NK-92 (cell line): Measurements from ENCODE around the gene PDXK.
"Not testable (repeated sequence)": the region's sequence is repeated elsewhere in the genome, so short reads cannot be mapped to it uniquely, and the experiment has no call there.

ENCODE experiments used
- DNase-seq: peaks from one replicate; lab custom pipeline; 2025; ENCODE audit not compliant: unreplicated experiment; lab: John Stamatoyannopoulos, UW

Gene PDXK

DNA sequence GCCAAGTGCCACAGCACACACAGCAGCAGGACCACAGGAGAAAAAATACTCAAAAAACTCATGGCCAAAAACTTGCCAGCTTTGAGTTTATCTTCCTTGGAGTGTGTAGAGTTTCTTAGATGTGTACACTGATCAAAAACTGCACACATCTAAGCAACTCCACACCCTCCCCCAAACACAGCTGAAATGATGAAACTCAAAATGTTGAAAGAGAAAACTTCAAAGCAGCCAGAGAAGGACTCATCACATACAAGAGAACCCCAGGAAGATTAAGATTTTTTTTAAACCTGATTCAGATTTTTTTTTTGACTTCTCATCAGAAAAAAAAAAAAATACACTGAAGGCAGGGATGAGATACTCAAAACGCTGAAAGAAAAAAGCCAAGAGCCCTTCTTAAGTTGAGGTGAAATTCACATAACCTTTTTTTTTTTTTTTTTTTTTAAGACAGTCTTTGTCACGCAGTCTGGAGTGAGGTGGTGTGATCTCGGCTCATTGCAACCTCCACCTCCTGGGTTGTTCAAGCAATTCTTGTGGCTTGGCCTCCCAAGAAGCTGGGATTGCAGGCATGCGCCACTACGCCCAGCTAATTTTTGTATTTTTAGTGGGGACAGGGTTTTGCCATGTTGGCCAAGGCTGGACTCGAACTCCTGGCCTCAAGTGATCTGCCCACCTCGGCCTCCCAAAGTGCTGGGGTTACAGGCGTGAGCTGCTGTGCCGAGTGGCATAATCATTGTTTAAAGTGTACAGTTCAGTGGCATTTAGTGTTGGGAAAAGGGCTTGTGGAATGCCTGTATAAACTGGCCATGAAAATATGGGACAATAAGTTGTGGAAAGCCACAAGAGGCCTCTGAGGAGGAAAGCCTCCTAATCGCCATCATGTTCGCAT lies 20.9 kb upstream of the PDXK start:
- DNase-seq: no peak

DNA sequence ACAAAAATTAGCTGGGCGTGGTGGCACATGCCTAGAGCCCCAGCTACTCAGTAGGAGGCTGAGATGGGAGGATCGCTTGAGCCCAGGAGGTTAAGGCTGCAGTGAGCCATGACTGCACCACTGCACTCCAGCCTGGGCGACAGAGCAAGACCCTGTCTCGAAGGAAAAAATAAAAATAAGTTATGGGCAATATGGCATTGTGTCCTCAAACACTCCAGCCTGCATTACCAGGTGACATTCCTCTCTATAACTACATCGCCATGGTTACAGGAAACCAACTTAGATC lies 19.5 kb upstream of the PDXK start:
- DNase-seq: not testable (repeated sequence)

GRCh38 chr21:43699933-43700599 lies 18.9 kb upstream of the PDXK start:
- no peak for DNase-seq

- DNase-seq: no peak
These were observed 16.8 kb upstream of the PDXK start for GRCh38 chr21:43701936-43702784.

DNA sequence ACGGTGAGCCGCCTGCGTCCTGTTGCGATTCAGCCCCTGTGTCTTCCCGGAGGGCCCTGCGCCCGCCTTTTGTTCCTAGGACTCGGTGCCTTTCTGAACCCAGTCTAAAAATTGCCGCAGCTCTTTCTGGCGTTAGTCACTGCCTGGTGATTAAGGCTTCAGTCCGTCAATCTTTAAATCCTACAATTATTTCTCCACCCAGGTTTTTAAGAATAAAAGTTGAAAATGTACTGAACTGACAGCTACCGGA lies 16.2 kb upstream of the PDXK start:
- DNase-seq: no peak

DNA sequence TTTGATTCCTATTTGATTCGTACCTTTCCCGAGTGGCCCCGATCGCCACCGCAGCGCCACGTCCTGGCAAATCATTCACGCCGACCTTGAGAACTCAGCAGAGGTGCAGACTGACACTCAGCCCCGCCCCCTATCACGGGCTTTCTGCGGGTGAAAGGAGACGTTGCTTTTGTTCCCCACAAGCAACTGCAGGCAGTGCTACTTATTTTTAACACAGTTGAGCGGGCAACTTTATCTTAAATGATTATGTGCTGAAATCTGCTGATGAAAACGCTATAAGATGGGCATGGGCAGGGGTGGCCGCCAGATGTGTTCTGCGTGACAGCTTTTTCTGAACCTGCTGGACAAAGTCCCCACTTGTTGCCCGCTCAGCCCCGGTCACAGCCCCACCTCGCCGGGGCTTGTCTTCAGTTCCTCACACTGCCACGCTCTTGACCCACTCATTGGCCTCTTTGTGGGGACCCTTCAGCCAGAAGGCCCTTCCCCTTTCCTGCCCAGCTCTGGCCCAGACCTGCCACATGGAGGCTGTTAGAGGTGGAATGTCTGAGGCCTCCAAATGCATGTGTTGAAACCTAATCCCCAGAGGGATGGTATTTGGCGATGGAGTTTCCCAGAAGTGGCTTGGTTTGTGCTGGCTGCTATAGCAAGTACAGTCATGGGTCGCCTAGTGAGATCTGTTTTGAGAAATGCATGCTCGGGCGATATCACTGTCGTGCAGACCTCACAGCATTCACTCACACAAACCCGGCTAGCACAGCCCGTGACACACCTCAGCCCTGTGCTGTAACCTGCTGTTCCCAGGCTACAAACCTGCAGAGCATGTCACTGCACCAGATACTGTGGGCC lies 15.7 kb upstream of the PDXK start:
- DNase-seq: no peak

DNA sequence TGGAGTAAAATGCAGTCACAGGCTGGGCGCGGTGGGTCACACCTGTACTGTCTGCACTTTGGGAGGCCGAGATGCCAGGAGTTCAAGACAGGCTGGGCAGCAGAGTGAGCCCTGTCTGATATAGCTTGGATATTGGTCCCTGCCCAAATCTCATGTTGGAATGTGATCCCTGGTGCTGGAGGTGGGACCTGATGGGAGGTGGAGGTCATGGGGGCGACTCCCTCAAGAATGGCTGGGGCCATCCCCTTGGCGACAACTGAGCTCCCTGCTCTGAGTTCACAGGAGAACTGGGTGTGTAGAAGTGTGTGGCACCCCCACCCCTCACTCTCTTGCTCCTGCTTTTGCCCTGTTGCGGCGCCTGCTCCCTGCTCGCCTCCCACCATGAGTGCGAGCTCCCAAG lies 11.5 kb upstream of the PDXK start:
- no peak for DNase-seq

DNA sequence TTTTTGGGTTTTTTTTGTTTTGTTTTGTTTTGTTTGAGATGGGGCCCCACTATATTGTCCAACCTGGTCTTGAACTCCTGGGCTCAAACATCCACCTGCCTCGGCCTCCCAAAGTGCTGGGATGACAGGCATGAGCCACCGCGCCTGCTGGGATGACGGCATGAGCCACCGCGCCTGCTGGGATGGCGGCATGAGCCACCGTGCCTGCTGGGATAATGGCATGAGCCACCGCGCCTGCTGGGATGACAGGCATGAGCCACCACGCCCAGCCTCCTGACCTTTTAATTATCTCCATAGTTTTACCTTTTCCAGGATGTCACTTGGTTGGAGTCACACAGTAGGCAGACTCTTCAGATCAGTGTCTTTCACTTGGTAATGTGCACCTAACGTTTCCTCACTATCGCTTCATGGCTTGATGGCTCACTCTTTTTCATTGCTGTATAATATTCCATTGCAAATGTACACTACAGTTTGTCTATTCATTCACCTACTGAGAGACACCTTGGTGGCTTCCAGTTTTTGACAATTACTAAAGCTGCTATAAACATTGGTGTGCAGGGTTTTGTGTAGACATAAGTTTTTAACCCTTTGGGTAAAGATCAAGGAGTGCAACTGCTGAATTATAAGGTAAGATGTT lies 10.1 kb upstream of the PDXK start:
- DNase-seq: no peak

- no peak for DNase-seq
These were observed 6.5 kb upstream of the PDXK start for GRCh38 chr21:43712268-43712942.

GRCh38 chr21:43713123-43713522 lies 5.8 kb upstream of the PDXK start:
- not testable (repeated sequence) for DNase-seq

- no peak for DNase-seq
These were observed 2.4 kb upstream of the PDXK start for GRCh38 chr21:43716376-43717165.

DNA sequence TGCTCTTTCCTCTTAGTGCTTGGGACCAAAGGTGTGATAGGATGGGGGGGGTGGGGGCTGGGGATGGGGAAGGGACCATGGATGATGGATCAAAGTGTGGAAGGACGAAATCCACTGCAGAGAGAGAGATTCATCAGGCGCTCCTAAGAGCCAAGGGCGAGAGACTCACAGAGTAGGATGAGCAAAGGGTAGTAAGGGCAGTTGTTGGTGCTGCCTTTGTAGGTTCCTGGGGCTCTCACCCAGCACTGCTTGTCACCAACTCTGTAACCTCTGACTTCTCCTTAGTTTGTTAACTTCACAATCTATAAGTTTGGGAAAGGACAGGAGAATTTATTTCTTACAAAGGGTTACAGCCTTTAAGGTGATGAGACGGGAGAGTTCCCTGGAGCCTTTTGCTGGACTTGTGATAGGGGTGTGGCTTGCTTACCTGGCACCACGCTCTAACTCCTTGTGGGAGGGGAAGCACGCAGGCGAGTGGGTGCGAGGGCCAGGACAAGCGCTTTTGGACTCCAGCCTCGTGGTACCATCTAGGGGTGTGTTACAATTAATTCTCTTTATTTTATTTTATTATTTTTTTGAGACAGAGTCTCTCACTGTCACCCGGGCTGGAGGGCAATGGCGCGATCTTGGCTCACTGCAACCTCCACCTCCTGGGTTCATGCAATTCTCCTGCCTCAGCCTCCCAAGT lies 1.6 kb upstream of the PDXK start:
- DNase-seq: no peak

GRCh38 chr21:43717967-43718871 lies 710 bp upstream of the PDXK start:
- no peak for DNase-seq

- no peak for DNase-seq
These were observed 1.0 kb downstream of the PDXK start for GRCh38 chr21:43719748-43720538.

DNA sequence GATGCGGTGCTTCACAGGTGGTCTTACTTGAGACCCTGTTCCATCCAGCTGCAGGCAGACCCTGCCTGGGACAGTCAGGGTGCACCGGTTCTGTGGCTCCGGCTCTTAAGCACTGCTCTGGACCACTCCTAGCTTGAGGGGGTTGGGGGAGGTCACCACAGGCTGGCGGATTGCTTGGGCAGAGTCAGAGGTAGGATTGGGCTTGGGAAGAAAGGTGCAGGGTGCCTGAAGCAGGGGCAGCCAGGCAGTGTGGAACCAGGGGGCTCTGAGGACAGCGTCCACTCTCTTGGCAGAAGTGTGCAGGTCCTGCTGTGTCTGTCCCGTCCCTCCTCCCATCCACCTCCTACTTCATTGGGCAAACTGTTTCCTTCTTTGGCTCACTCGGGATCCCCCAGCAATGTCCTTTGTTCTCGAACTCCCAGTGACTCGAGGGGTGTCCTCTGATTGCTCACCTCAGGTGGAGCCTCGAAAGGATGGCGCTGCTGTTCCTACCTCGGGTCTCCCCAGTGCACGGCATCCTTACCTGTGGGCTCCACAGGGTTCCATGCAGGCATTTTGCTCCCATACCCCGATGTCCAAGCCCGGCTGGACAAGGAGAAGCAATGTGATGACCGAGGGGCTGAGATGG lies 1.7 kb downstream of the PDXK start:
- DNase-seq: no peak

- no peak for DNase-seq
These were observed 2.3 kb downstream of the PDXK start for GRCh38 chr21:43721206-43721605.

DNA sequence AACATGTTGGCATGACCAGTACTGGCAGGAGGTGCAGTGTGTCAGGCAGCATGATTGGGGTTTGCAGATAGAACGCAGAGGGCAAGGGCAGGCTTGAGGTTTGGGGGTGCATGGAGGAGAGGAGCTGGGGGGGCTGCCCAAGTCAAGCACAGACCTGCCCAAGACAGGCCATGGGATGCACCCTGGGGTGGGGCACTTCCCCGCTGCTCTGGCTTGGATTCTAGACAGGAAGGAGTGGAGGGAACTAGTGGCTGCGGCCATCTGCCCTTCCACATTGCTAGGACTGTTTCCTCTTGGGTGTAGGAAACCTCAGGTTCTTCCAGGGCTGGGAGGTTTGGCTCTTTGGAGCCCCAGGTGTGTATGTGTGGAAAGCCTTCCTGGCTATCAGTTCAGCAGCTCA lies 3.0 kb downstream of the PDXK start:
- no peak for DNase-seq
